Peyer's patch (tissue), 4 donors: Measurements from ENCODE around the gene PLK1.

Experiments
- POLR2A ChIP-seq, 2 donors: fragments of 450-650 bp; IDR thresholded peaks; one replicate each; pipeline ENCODE4 v1.5.1; 2017; ENCODE audit warnings: antibody characterized with exemption in 2 of 2, mild to moderate bottlenecking in 2 of 2, moderate library complexity in 2 of 2
- TF ChIP-seq, protein P1 (sequence below), 6 experiments: fragments of 450-650 bp in 4 of 6; fragments of 200-600 bp in 2 of 6; sonication (generic) in 1 of 6; IDR thresholded peaks; one replicate each; pipeline ENCODE4 v1.5.1; 2017 to 2019; ENCODE audit warnings: antibody characterized with exemption in 6 of 6, mild to moderate bottlenecking in 3 of 6, moderate library complexity in 1 of 6

GRCh38 chr16:23650674-23651416 is 27.8 kb upstream of the PLK1 start:
- TF ChIP-seq, protein P1, sequence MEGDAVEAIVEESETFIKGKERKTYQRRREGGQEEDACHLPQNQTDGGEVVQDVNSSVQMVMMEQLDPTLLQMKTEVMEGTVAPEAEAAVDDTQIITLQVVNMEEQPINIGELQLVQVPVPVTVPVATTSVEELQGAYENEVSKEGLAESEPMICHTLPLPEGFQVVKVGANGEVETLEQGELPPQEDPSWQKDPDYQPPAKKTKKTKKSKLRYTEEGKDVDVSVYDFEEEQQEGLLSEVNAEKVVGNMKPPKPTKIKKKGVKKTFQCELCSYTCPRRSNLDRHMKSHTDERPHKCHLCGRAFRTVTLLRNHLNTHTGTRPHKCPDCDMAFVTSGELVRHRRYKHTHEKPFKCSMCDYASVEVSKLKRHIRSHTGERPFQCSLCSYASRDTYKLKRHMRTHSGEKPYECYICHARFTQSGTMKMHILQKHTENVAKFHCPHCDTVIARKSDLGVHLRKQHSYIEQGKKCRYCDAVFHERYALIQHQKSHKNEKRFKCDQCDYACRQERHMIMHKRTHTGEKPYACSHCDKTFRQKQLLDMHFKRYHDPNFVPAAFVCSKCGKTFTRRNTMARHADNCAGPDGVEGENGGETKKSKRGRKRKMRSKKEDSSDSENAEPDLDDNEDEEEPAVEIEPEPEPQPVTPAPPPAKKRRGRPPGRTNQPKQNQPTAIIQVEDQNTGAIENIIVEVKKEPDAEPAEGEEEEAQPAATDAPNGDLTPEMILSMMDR (IDR thresholded peaks at IDR 0.05), result no peak
- no peak for TF ChIP-seq POLR2A (IDR thresholded peaks at IDR 0.05)
